ENCODE measurements around the gene COL15A1.
A peak's percentile ranks its signal among the peaks of the same experiment; 100 is the strongest.

COL15A1 gene

GRCh38 chr9:98917746-98918487, 25.8 kb upstream of the COL15A1 start:
- no peak for DNase-seq

GRCh38 chr9:98921732-98922131, 22.0 kb upstream of the COL15A1 start:
- no peak for DNase-seq

GRCh38 chr9:98922721-98923435, 20.8 kb upstream of the COL15A1 start:
- no peak for DNase-seq

- DNase-seq, result no peak
These were observed 20.1 kb upstream of the COL15A1 start for GRCh38 chr9:98923451-98924123.

GRCh38 chr9:98924946-98925820, 18.5 kb upstream of the COL15A1 start:
- DNase-seq, result no peak

- no peak for DNase-seq
These were observed 17.8 kb upstream of the COL15A1 start for GRCh38 chr9:98925956-98926355.

- DNase-seq, result peak; percentile 30
These were observed 16.0 kb upstream of the COL15A1 start for GRCh38 chr9:98927724-98928123.

- no peak for DNase-seq
These were observed 14.6 kb upstream of the COL15A1 start for GRCh38 chr9:98929071-98929470.

- no peak for DNase-seq
These were observed 13.8 kb upstream of the COL15A1 start for GRCh38 chr9:98929895-98930341.

- DNase-seq, result no peak
These were observed 12.9 kb upstream of the COL15A1 start for GRCh38 chr9:98930792-98931191.

GRCh38 chr9:98931600-98932389, 11.9 kb upstream of the COL15A1 start:
- DNase-seq, result no peak

- DNase-seq, result no peak
These were observed 10.5 kb upstream of the COL15A1 start for GRCh38 chr9:98933185-98933584.

GRCh38 chr9:98933890-98934289, 9.8 kb upstream of the COL15A1 start:
- no peak for DNase-seq

- DNase-seq, result no peak
These were observed 8.6 kb upstream of the COL15A1 start for GRCh38 chr9:98935071-98935505.

- DNase-seq, result no peak
These were observed 3.4 kb upstream of the COL15A1 start for GRCh38 chr9:98940276-98940675.

GRCh38 chr9:98941946-98942523, 1.7 kb upstream of the COL15A1 start:
- no peak for DNase-seq

GRCh38 chr9:98942906-98943681, 613 bp upstream of the COL15A1 start:
- DNase-seq, result peak; percentile 49

- DNase-seq, result peak; percentile 80
These were observed 488 bp downstream of the COL15A1 start for GRCh38 chr9:98944057-98944733.

GRCh38 chr9:98944734-98945074, 997 bp downstream of the COL15A1 start:
- no peak for DNase-seq

GRCh38 chr9:98949565-98949964, 5.9 kb downstream of the COL15A1 start:
- DNase-seq, result no peak

Measured in retina (tissue), 1 donor.